GM12878 (cell line): ENCODE measurements around the gene RIN1. TPM values are rescaled to one million over a fixed set of nuclear protein-coding genes. Genes with fewer than 3 reads are reported as not detected.

Source experiments
- CEBPB ChIP-seq, 2 experiments: fragments of 150-350 bp in 1 of 2; IDR thresholded peaks; 2 replicates each; pipeline ENCODE4 v1.6.1; 2012 to 2014; ENCODE audit warnings: low read depth in 2 of 2, low read length in 2 of 2, borderline replicate concordance in 1 of 2, inconsistent platforms in 1 of 2
- EP300 ChIP-seq, 2 experiments: fragments of 150-350 bp in 1 of 2; IDR thresholded peaks; 2 replicates each; pipeline ENCODE4 v1.6.1; 2011 to 2012; ENCODE audit warnings: low read depth in 2 of 2, low read length in 2 of 2, borderline replicate concordance in 1 of 2, improper control_type of control experiment in 1 of 2, inconsistent platforms in 1 of 2; ENCODE audit not compliant: control insufficient read depth in 1 of 2
- ESRRA ChIP-seq: IDR thresholded peaks from 2 replicates; pipeline ENCODE4 v1.6.1; 2012; ENCODE audit warnings: mild to moderate bottlenecking, low read length, improper control_type of control experiment
- FOS ChIP-seq: IDR thresholded peaks from 3 replicates; pipeline ENCODE4 v1.6.1; 2011; ENCODE audit warnings: borderline replicate concordance; ENCODE audit not compliant: insufficient read length; ENCODE audit errors: extremely low read depth
- HDAC6 ChIP-seq: fragments of 200-600 bp; sonication (generic); IDR thresholded peaks from one replicate; pipeline ENCODE4 v1.8.0; 2017; ENCODE audit warnings: antibody characterized with exemption; ENCODE audit not compliant: unreplicated experiment
- HDGF ChIP-seq: fragments of 450-650 bp; IDR thresholded peaks from 2 replicates; pipeline ENCODE4 v1.6.1; 2016; ENCODE audit warnings: antibody characterized with exemption
- JUND ChIP-seq: IDR thresholded peaks from 2 replicates; pipeline ENCODE4 v1.6.1; 2012; ENCODE audit warnings: low read depth, mild to moderate bottlenecking, low read length, improper control_type of control experiment, moderate library complexity
- KDM1A ChIP-seq: fragments of 200-600 bp; sonication (generic); IDR thresholded peaks from 2 replicates; pipeline ENCODE4 v1.6.1; 2016; ENCODE audit warnings: borderline replicate concordance
- MEF2B ChIP-seq: fragments of 450-650 bp; IDR thresholded peaks from 2 replicates; pipeline ENCODE4 v1.6.1; 2018; ENCODE audit warnings: mild to moderate bottlenecking, moderate library complexity; ENCODE audit not compliant: partially characterized antibody, poor library complexity, severe bottlenecking
- MYC ChIP-seq: IDR thresholded peaks from 2 replicates; pipeline ENCODE4 v1.6.1; 2011; ENCODE audit warnings: mild to moderate bottlenecking, low read length, moderate library complexity, inconsistent platforms; ENCODE audit not compliant: insufficient read depth, insufficient replicate concordance, insufficient read length, severe bottlenecking
- NFIC ChIP-seq: IDR thresholded peaks from 2 replicates; pipeline ENCODE4 v1.6.1; 2012; ENCODE audit warnings: low read depth, mild to moderate bottlenecking, inconsistent platforms, low read length, moderate library complexity
- NFYB ChIP-seq: IDR thresholded peaks from 2 replicates; pipeline ENCODE4 v1.6.1; 2011; ENCODE audit warnings: low read depth, mild to moderate bottlenecking, low read length, improper control_type of control experiment, moderate library complexity; ENCODE audit not compliant: insufficient read depth
- NR2C1 ChIP-seq: fragments of 450-650 bp; IDR thresholded peaks from 2 replicates; pipeline ENCODE4 v1.6.1; 2017; ENCODE audit warnings: antibody characterized with exemption, mild to moderate bottlenecking, moderate library complexity
- NR2F1 ChIP-seq: fragments of 450-650 bp; conservative IDR thresholded peaks from 2 replicates; pipeline ENCODE4 v1.6.1; 2017; ENCODE audit warnings: mild to moderate bottlenecking
- PML ChIP-seq: IDR thresholded peaks from 2 replicates; pipeline ENCODE4 v1.6.1; 2012; ENCODE audit warnings: low read length, inconsistent platforms
- RB1 ChIP-seq: fragments of 450-650 bp; formaldehyde crosslinking; IDR thresholded peaks from 2 replicates; pipeline ENCODE4 v1.6.1; 2017; ENCODE audit warnings: mild to moderate bottlenecking, borderline replicate concordance
- SREBF1 ChIP-seq: IDR thresholded peaks from 2 replicates; pipeline ENCODE4 v1.6.1; 2012; ENCODE audit warnings: mild to moderate bottlenecking, low read length
- TAF1 ChIP-seq: IDR thresholded peaks from 2 replicates; pipeline ENCODE4 v1.6.1; 2011; ENCODE audit warnings: mild to moderate bottlenecking, low read depth, low read length, borderline replicate concordance
- TBL1XR1 ChIP-seq: IDR thresholded peaks from 2 replicates; pipeline ENCODE4 v1.6.1; 2012; ENCODE audit warnings: low read depth, low read length, improper control_type of control experiment
- TCF12 ChIP-seq: IDR thresholded peaks from 2 replicates; pipeline ENCODE4 v1.6.1; 2011; ENCODE audit warnings: low read depth, mild to moderate bottlenecking, low read length
- YBX1 ChIP-seq: fragments of 450-650 bp; IDR thresholded peaks from 2 replicates; pipeline ENCODE4 v1.6.1; 2016; ENCODE audit warnings: antibody characterized with exemption
- YY1 ChIP-seq: IDR thresholded peaks from 2 replicates; pipeline ENCODE4 v1.6.1; 2011; ENCODE audit warnings: low read depth, mild to moderate bottlenecking, low read length
- ZBED1 ChIP-seq: IDR thresholded peaks from 2 replicates; pipeline ENCODE4 v1.6.1; 2016; ENCODE audit warnings: borderline replicate concordance
- polyA plus RNA-seq, 11 experiments: library from polyadenylated mRNA; depleted of rRNA in 4 of 11; unstranded in 6 of 11; stranded (reverse) in 5 of 11; fragments of >200 nt; fragmentation: Nextera tagmentation in 4 of 11; fragmentation: Illumina TruSeq in 1 of 11; extraction: Ambion mirVana in 4 of 11; extraction: Trizol in 1 of 11; gene quantifications; 1 replicate in 1 of 11; 2 replicates in 10 of 11; pipeline versions ENCODE4 v1.2.1 to v1.2.3, GENCODE V29; 2011 to 2016; ENCODE audit warnings: inconsistent platforms in 2 of 11, missing spikeins in 2 of 11, low read depth in 1 of 11
- total RNA-seq, 4 experiments: library from RNA; depleted of rRNA in 3 of 4; stranded (reverse); fragments of >200 nt in 3 of 4; fragmentation: Illumina TruSeq in 1 of 4; extraction: Trizol in 1 of 4; gene quantifications; 2 replicates each; pipeline versions ENCODE4 v1.2.1 to v1.2.3, GENCODE V29; 2013 to 2021
- TF ChIP-seq, protein P1 (sequence below): IDR thresholded peaks from 2 replicates; pipeline ENCODE4 v1.6.1; 2012; ENCODE audit warnings: low read depth, low read length, improper control_type of control experiment
- TF ChIP-seq, protein P2 (sequence below): IDR thresholded peaks from 2 replicates; pipeline ENCODE4 v1.6.1; 2011; ENCODE audit warnings: low read depth, mild to moderate bottlenecking, low read length, moderate library complexity, borderline replicate concordance; ENCODE audit errors: extremely low read depth

Gene RIN1
- total and polyA plus RNA-seq, 10 of the 15 experiments (the other 5 are each of a cell fraction or from before 2014, with no cell fraction given): 0.04 to 0.69 (median 0.22) TPM; not detected in 1

DNA sequence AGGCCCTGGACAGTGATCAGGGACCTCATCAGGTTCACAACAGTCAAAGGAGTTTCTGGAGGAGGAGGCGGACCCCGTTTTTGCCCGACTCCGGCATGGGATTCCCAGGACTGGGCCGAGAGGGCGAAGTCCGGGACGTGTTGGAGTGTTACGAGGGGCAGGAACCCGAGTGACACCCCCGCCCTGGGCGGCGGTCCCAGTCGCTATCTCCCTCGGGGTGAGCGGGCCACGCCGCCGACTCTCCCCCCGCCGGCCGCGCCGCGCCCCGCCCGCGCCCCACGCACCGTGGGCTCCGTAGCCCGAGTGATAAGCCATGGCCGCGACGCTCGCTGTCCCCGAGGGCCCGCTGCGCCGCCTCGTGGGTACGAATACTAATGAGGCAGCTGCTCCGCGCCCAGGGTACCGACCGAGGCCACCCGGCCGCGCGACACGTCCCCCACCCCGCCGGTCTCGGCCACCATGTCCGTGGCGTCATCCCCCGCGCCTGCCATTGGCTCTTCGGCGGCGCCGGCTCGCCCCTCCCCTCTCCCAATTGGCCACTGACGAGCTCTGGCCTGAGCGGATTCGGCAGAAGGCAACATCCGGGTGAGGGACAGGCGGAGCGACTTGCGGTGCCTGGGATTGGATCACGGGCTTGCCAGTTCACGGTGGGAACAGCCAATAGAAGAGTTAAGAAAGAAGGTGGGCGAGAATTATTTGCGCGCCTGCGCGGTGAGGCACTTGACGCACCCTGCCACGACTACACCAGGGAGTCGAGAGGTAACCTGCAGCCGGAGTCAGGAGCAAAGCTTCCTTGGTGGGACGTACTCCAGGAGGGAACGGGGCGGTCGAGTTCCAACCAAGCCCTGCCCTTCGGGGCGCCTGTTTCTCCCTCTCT lies 47.3 kb downstream of the RIN1 start, which contains the start of gene YIF1A (continued):
- TF ChIP-seq, protein P1, sequence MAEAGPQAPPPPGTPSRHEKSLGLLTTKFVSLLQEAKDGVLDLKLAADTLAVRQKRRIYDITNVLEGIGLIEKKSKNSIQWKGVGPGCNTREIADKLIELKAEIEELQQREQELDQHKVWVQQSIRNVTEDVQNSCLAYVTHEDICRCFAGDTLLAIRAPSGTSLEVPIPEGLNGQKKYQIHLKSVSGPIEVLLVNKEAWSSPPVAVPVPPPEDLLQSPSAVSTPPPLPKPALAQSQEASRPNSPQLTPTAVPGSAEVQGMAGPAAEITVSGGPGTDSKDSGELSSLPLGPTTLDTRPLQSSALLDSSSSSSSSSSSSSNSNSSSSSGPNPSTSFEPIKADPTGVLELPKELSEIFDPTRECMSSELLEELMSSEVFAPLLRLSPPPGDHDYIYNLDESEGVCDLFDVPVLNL: no peak
- TF ChIP-seq YBX1 (no peak), HDAC6 (peak; percentile 45), TBL1XR1 (no peak), TCF12 (no peak), TAF1 (peak; percentile 53; the same call in 1 of the 2 replicates), SREBF1 (no peak), MYC (peak; percentile 75), EP300 (IDR thresholded peaks at IDR 0.05; ENCODE audit: borderline replicate concordance in 1 of 2, control insufficient read depth in 1 of 2, low read depth in 2 of 2, low read length in 2 of 2) (no peak), NR2F1 (peak; percentile 66), NFYB (peak; percentile 95), ESRRA (0 out of 2 replicates have a peak, but pooled peaks have one; percentile 34), HDGF (peak; percentile 94), NFIC (no peak), RB1 (peak; percentile 60; the same call in 1 of the 2 replicates), JUND (0 out of 2 replicates have a peak, but pooled peaks have one; percentile 42), KDM1A (no peak), NR2C1 (peak; percentile 2; the same call in 1 of the 2 replicates), MEF2B (no peak), YY1 (peak; percentile 91), CEBPB (IDR thresholded peaks at IDR 0.05; ENCODE audit: borderline replicate concordance in 1 of 2, low read depth in 2 of 2, low read length in 2 of 2) (no peak), ZBED1 (no peak), PML (no peak), FOS (peak; percentile 69)
- TF ChIP-seq, protein P2, sequence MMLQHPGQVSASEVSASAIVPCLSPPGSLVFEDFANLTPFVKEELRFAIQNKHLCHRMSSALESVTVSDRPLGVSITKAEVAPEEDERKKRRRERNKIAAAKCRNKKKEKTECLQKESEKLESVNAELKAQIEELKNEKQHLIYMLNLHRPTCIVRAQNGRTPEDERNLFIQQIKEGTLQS: no peak
